CD14-positive monocyte (primary cell): ENCODE measurements around the gene LRRC49. TPM values are rescaled to one million over a fixed set of nuclear protein-coding genes. Genes with fewer than 3 reads are reported as not detected.

Experiments used
- DNase-seq, 3 donors: peaks; one replicate each; pipeline ENCODE4 v3.0.0-alpha.2; 2011 to 2022
- H2AFZ ChIP-seq: 2 replicates; pipeline ENCODE4 v1.6.0; 2012; ENCODE audit warnings: mild to moderate bottlenecking, low read depth, low read length, inconsistent platforms; ENCODE audit not compliant: insufficient read depth, poor library complexity, severe bottlenecking
- H3K27ac ChIP-seq, 2 donors: 1 replicate in 1 of 2; 2 replicates in 1 of 2; pipeline ENCODE4 v1.5.1; 2012 to 2013; ENCODE audit warnings: low read length in 2 of 2, control low read depth in 1 of 2, inconsistent platforms in 1 of 2, low read depth in 1 of 2, mild to moderate bottlenecking in 1 of 2
- H3K27me3 ChIP-seq, 2 donors: one replicate each; pipeline versions ENCODE4 v1.6.0 to v1.6.1; 2011 to 2013; ENCODE audit warnings: low read length in 2 of 2; ENCODE audit not compliant: control insufficient read depth in 2 of 2, insufficient read depth in 2 of 2
- H3K36me3 ChIP-seq, 2 donors: replicated peaks in 1 of 2; 1 replicate in 1 of 2; 2 replicates in 1 of 2; pipeline versions ENCODE4 v1.5.1 to v1.6.1; 2012 to 2013; ENCODE audit warnings: low read length in 2 of 2, control low read depth in 1 of 2, inconsistent platforms in 1 of 2, mild to moderate bottlenecking in 1 of 2; ENCODE audit not compliant: insufficient read depth in 2 of 2, control insufficient read depth in 1 of 2
- H3K4me1 ChIP-seq, 2 donors: 1 replicate in 1 of 2; 2 replicates in 1 of 2; pipeline versions ENCODE4 v1.5.1 to v1.6.1; 2012 to 2013; ENCODE audit warnings: low read length in 2 of 2, control low read depth in 1 of 2, inconsistent platforms in 1 of 2, mild to moderate bottlenecking in 1 of 2, moderate library complexity in 1 of 2; ENCODE audit not compliant: insufficient read depth in 2 of 2, control insufficient read depth in 1 of 2
- H3K4me2 ChIP-seq: replicated peaks from 2 replicates; pipeline ENCODE3; 2012; ENCODE audit warnings: low read length, moderate library complexity, mild to moderate bottlenecking; ENCODE audit not compliant: poor library complexity, severe bottlenecking; ENCODE audit errors: extremely low read depth
- H3K4me3 ChIP-seq, 3 experiments: fragments of 200-600 bp in 1 of 3; sonication (generic) in 1 of 3; replicated peaks in 1 of 3; 1 replicate in 2 of 3; 2 replicates in 1 of 3; pipeline ENCODE4 v1.5.1; 2011 to 2013; ENCODE audit warnings: low read length in 3 of 3, mild to moderate bottlenecking in 3 of 3, control low read depth in 2 of 3, low read depth in 2 of 3, inconsistent platforms in 1 of 3, moderate library complexity in 1 of 3
- H3K79me2 ChIP-seq: 2 replicates; pipeline ENCODE4 v1.6.0; 2012; ENCODE audit warnings: mild to moderate bottlenecking, control low read depth, inconsistent platforms, low read length, moderate library complexity; ENCODE audit not compliant: insufficient read depth
- H3K9ac ChIP-seq: 2 replicates; pipeline ENCODE4 v1.6.0; 2017; ENCODE audit warnings: low read length, mild to moderate bottlenecking; ENCODE audit not compliant: insufficient read depth, poor library complexity, severe bottlenecking
- H3K9me3 ChIP-seq, 2 donors: replicated peaks in 1 of 2; 1 replicate in 1 of 2; 2 replicates in 1 of 2; pipeline versions ENCODE4 v1.5.1 to v1.6.1; 2012 to 2013; ENCODE audit warnings: low read length in 2 of 2, control low read depth in 1 of 2; ENCODE audit not compliant: control insufficient read depth in 1 of 2, insufficient read depth in 1 of 2
- H4K20me1 ChIP-seq: 2 replicates; pipeline ENCODE4 v1.6.0; 2012; ENCODE audit warnings: mild to moderate bottlenecking, low read length, control low read depth, moderate library complexity; ENCODE audit not compliant: insufficient read depth
- H3K27ac Mint-ChIP-seq, 7 donors: one replicate each; pipeline ENCODE4 v1.8.0; 2020; ENCODE audit warnings: mild to moderate bottlenecking in 7 of 7, mixed read lengths in 7 of 7, moderate library complexity in 6 of 7, inconsistent platforms in 2 of 7
- H3K27me3 Mint-ChIP-seq, 3 donors: one replicate each; pipeline ENCODE4 v1.8.0; 2021 to 2022; ENCODE audit warnings: low read depth in 3 of 3, mild to moderate bottlenecking in 3 of 3, mixed read lengths in 3 of 3, moderate library complexity in 3 of 3, inconsistent platforms in 1 of 3
- H3K36me3 Mint-ChIP-seq, 2 donors: one replicate each; pipeline ENCODE4 v1.8.0; 2020; ENCODE audit warnings: mixed read lengths in 2 of 2, inconsistent platforms in 1 of 2, mild to moderate bottlenecking in 1 of 2
- H3K4me1 Mint-ChIP-seq: one replicate; pipeline ENCODE4 v1.8.0; 2020; ENCODE audit warnings: mild to moderate bottlenecking, mixed read lengths
- H3K4me3 Mint-ChIP-seq, 2 donors: one replicate each; pipeline ENCODE4 v1.8.0; 2020; ENCODE audit warnings: mild to moderate bottlenecking in 2 of 2, mixed read lengths in 2 of 2, moderate library complexity in 1 of 2
- H3K9me3 Mint-ChIP-seq, 7 donors: one replicate each; pipeline ENCODE4 v1.8.0; 2020 to 2022; ENCODE audit warnings: mixed read lengths in 7 of 7, mild to moderate bottlenecking in 6 of 7, moderate library complexity in 6 of 7, inconsistent platforms in 2 of 7
- WGBS: methylation state at CpG from one replicate; pipeline ENCODE4 v1.1.5; 2013; ENCODE audit warnings: missing lambda C conversion rate; ENCODE audit not compliant: insufficient coverage; 5-methylcytosine and 5-hydroxymethylcytosine counted together
- intact Hi-C, 2 donors: fragments of 100-400 bp; cut with micrococcal nuclease; formaldehyde crosslinking; loops; one replicate each; pipeline versions ENCODE4 v1.15.0 to v1.15.1; 2023
- polyA plus RNA-seq, 3 donors: library from polyadenylated mRNA; depleted of rRNA in 1 of 3; unstranded in 2 of 3; stranded (reverse) in 1 of 3; fragments of 300-500 nt in 2 of 3; fragments of >200 nt in 1 of 3; fragmentation: Illumina TruSeq in 2 of 3; gene quantifications; 1 replicate in 2 of 3; 2 replicates in 1 of 3; pipeline ENCODE4 v1.2.3, GENCODE V29; 2012 to 2021
- TF ChIP-seq, protein P1 (sequence below): fragments of 200-600 bp; IDR thresholded peaks from one replicate; pipeline ENCODE4 v1.8.0; 2022; ENCODE audit warnings: antibody characterized with exemption, mild to moderate bottlenecking

The LRRC49 gene
- polyA plus RNA-seq, 3 donors, result 0.08 to 0.51 (median 0.24) TPM

DNA sequence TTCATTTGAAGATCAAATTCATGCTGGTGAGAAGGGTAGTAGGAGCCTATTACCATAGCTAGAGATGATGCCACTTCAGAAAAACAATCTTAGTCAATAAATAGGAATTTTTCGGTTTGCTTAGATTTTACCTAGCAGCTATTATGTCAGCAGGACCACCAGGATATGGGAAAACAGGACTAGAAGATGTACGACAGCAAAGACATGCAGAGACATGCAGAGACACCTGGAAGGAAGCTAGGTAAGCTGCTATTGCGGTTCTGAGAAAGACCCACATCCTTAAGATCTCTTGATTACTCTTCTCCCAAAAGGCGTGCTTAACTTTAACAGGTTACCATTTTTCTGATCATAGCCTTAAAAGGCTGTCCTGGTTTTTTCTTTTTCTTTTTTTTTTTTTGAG, 157.8 kb downstream of the LRRC49 start:
- TF ChIP-seq, protein P1, sequence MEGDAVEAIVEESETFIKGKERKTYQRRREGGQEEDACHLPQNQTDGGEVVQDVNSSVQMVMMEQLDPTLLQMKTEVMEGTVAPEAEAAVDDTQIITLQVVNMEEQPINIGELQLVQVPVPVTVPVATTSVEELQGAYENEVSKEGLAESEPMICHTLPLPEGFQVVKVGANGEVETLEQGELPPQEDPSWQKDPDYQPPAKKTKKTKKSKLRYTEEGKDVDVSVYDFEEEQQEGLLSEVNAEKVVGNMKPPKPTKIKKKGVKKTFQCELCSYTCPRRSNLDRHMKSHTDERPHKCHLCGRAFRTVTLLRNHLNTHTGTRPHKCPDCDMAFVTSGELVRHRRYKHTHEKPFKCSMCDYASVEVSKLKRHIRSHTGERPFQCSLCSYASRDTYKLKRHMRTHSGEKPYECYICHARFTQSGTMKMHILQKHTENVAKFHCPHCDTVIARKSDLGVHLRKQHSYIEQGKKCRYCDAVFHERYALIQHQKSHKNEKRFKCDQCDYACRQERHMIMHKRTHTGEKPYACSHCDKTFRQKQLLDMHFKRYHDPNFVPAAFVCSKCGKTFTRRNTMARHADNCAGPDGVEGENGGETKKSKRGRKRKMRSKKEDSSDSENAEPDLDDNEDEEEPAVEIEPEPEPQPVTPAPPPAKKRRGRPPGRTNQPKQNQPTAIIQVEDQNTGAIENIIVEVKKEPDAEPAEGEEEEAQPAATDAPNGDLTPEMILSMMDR, result no peak
- no peak overlapping the region for H3K27ac ChIP-seq
- no peak overlapping the region for H3K4me3 ChIP-seq
- no peaks in the 10 kb centered on the region for H3K79me2 ChIP-seq
- no peak overlapping the region for H3K4me2 ChIP-seq
- no peaks in the 10 kb centered on the region for H3K4me1 Mint-ChIP-seq
- no peak overlapping the region for H3K9ac ChIP-seq
- no peaks in the 10 kb centered on the region for H3K9me3 ChIP-seq
- H3K27me3 Mint-ChIP-seq, result peaks cover 0 to 7% (median 5%) of the 10 kb centered on the region in 3 donors
- H3K4me3 Mint-ChIP-seq, result no peak overlapping the region
- no peaks in the 10 kb centered on the region for H3K36me3 Mint-ChIP-seq
- no peaks in the 10 kb centered on the region for H3K27me3 ChIP-seq
- H3K27ac Mint-ChIP-seq, result no peak overlapping the region
- H3K4me1 ChIP-seq, result no peaks in the 10 kb centered on the region
- no peaks in the 10 kb centered on the region for H3K36me3 ChIP-seq
- WGBS, result 75% methylated on average over 4 of the region's 4 CpGs
- H2AFZ ChIP-seq, result no peak overlapping the region
- no peaks in the 10 kb centered on the region for H4K20me1 ChIP-seq
- peaks cover 0 to 2% (median 0%) of the 10 kb centered on the region in 7 donors for H3K9me3 Mint-ChIP-seq
- intact Hi-C loops, result no loop called here
- no peak for DNase-seq

DNA sequence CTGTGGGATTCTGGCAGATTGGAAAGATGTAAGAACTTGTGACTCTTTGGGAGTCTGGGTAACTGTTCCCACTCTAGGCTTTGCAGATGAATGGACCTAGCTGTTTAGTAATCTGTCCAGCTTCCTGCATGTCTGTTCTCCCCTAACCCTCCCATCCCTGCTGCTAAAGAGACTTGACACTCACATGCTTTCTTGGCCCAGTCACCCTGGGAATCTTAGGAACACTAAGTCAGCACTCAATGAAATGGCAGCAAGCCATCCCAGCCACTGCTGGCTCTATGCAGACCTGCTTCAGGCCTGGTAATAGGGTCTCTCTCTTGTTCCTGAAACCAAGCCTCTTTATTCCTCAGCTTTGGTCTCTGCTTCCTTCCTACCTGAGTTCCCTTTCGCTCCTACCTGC, 158.9 kb downstream of the LRRC49 start:
- TF ChIP-seq, protein P1, result no peak
- H2AFZ ChIP-seq, result no peak overlapping the region
- Mint-ChIP-seq H3K36me3 (no peaks in the 10 kb centered on the region), H3K4me3 (no peak overlapping the region), H3K4me1 (no peaks in the 10 kb centered on the region), H3K9me3 (peaks cover 0 to 2% (median 0%) of the 10 kb centered on the region in 7 donors), H3K27ac (no peak overlapping the region), H3K27me3 (peaks cover 0 to 7% (median 5%) of the 10 kb centered on the region in 3 donors)
- H3K36me3 ChIP-seq, result no peaks in the 10 kb centered on the region
- H3K9me3 ChIP-seq, result no peaks in the 10 kb centered on the region
- no peaks in the 10 kb centered on the region for H3K4me1 ChIP-seq
- no peak for DNase-seq
- no peaks in the 10 kb centered on the region for H3K79me2 ChIP-seq
- H3K9ac ChIP-seq, result no peak overlapping the region
- no peaks in the 10 kb centered on the region for H4K20me1 ChIP-seq
- no peaks in the 10 kb centered on the region for H3K27me3 ChIP-seq
- no peak overlapping the region for H3K4me3 ChIP-seq
- no peak overlapping the region for H3K4me2 ChIP-seq
- intact Hi-C loops, result no loop called here
- H3K27ac ChIP-seq, result no peak overlapping the region
- WGBS, result 88% methylated on average over 1 of the region's 1 CpG
